SU-DHL-6 (cell line): ENCODE measurements around the gene NATD1.

ENCODE experiments used
- EZH2phosphoT487 ChIP-seq: fragments of 200-600 bp; sonication (generic), shearing (Covaris generic); conservative IDR thresholded peaks from 2 replicates; pipeline ENCODE4 v1.6.1; 2018; ENCODE audit warnings: mild to moderate bottlenecking, antibody characterized with exemption, low read length, moderate library complexity, mixed read lengths
- TF ChIP-seq, protein P1 (sequence below): fragments of 200-600 bp; sonication (generic); IDR thresholded peaks from one replicate; pipeline ENCODE4 v1.5.1; 2017; ENCODE audit warnings: antibody characterized with exemption, mild to moderate bottlenecking, low read length, moderate library complexity; ENCODE audit not compliant: insufficient read depth, poor library complexity, severe bottlenecking

DNA sequence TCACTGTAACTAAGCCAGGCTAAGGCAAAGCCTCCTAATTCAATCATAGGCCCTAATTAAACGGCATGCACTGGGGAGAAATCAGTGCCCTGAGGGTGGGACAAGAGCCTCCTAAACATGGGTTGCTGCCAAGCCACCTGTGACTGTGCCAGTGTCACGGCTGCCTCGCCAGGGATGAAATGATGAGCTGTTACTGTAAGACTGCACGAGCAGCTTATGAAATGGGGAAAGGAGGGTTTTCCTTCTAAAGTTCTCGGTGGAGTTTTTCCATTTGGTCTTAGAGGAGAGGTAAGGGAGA, 52.0 kb downstream of the NATD1 start:
- TF ChIP-seq, protein P1, sequence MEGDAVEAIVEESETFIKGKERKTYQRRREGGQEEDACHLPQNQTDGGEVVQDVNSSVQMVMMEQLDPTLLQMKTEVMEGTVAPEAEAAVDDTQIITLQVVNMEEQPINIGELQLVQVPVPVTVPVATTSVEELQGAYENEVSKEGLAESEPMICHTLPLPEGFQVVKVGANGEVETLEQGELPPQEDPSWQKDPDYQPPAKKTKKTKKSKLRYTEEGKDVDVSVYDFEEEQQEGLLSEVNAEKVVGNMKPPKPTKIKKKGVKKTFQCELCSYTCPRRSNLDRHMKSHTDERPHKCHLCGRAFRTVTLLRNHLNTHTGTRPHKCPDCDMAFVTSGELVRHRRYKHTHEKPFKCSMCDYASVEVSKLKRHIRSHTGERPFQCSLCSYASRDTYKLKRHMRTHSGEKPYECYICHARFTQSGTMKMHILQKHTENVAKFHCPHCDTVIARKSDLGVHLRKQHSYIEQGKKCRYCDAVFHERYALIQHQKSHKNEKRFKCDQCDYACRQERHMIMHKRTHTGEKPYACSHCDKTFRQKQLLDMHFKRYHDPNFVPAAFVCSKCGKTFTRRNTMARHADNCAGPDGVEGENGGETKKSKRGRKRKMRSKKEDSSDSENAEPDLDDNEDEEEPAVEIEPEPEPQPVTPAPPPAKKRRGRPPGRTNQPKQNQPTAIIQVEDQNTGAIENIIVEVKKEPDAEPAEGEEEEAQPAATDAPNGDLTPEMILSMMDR: no peak
- no peak for TF ChIP-seq EZH2phosphoT487
